HuH-7.5 (cell line): Measurements from ENCODE around the gene MRPS23.

Source experiments
- DNase-seq: peaks from one replicate; pipeline ENCODE4 v3.0.0; 2011; ENCODE audit warnings: low spot score

MRPS23 gene

DNA sequence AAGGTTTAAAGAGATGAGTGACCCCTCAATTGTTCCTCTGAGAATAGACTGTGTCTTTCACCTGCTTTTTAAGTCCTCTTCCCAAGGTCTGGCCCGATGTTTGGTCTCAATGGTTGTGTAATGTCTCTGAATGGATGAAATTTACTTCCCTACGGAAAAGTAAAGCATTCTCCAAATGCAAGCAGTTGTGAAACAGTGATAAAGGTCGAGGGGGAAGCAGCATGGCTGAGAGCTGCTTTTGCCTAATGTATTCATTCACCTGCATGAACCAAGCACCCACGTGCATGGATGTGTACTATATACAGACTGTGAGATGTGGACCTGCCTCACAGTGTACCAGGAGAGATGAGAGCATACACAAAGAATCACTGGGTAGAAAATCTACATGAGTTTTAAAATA is 11.4 kb downstream of the MRPS23 start:
- no peak for DNase-seq

DNA sequence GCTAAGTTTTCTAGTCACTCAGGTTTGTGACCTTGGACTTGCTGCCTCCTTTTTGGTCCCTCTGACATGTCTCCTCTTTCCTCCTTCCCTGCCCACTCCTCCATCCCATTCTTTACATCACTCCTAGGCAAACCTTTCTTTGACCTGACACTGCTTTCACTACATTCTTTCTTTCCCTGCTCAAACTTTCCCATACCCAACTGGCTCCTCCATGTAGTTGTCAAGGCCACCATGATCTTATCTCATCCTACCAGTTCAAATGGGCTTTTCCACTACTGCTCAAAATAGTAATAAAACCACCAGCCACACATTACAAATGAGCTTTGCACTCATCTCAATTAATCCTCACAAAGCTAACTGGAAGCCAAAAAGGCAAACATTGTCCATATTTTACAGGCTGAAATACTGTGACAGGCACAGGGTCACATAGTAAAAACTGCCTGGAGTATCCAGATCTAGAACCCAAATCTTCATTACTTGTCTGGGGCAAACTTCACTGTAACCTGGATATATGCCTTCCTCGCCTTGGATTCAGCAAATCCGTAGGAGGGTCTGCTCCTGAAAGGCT is 14.4 kb downstream of the MRPS23 start:
- DNase-seq, result no peak

DNA sequence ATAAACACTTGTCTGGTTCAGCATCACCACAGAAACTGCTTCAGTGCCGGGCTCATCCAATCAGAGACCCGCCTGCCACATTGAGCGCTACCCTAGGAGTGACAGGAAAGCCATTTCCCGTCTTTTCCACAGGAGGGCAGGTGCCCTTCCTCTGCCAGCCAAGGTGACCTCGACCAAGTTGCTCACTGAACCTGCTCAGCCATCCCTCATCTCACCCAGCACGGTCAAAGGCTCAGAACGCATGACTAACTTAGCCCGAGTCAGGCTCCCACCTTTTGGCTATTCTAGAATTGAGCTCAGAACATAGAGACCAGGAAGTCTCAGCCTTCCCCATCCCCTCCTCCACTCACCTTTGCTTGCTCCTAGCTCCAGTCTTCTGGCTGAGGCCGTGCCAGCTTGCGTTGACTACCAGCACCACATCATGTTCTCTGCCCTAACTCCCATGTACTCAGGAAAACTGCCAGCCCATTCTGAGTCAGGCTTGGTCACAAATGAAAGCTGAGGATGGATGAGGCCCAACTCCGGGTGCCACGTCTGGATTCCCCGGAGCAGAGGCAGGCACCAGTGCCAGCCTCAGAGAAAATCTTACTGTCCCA is 15.6 kb downstream of the MRPS23 start:
- DNase-seq, result no peak

- peak; percentile 46 for DNase-seq
Observed at GRCh38 chr17:57833179-57833939, 16.5 kb downstream of the MRPS23 start.

DNA sequence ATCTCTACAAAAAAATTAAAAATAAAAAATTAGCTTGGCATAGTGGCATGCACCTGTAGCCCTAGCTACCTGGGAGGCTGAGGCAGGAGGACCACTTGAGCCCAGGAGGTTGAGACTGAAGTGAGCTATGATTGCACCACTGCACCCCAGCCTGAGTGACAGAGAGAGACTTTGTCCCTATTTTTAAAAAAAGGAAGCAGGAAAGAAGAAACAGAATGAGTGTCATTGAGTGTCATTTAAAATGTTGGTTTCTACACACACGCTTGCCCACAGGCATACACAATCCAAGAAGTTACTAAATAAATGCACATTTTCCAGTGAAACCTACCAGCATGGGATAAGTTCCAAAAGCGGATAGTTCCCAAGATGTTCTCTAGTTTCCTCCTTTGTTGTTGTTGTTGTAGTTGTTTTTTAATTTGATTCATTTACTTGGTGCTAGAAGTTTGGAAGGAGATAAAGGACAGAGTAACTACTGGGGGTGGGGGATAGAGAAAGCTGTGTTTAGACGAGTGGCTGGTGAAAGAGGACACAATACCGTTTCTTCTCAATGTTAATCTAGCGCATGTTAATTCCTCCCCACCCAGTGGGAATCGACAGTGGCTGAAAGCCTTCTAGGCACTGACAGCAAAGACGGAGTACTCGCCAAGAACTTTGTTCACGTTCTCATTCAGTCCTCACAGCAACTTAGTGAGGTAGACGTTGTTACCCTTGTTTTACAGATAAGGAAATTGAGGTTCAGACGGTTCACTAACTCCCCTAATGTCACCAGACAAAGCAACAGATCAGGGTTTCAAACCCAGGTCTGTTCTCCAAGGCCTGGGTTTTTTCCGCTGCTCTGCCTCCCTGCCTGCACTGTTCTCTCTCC is 17.3 kb downstream of the MRPS23 start:
- DNase-seq, result no peak

DNA sequence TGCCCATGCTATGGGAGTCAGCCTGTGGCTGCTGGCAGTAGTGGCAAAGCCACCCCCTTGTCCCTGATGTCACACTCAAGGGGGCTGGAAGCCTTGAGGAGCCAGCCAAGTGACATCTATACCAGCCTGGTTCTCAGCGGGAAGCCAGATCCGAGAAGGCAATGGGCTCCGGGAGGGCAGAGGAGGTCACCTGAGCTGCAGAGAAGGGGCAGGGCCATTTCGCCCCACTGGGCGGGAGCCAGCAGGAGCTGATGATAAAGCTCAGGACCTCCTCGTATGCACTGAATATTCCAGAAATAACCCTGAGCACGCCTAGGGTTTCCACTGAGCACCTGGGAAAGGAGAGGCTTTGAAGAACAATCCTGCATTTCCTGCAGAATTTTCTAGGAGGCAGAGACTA is 19.0 kb downstream of the MRPS23 start:
- no peak for DNase-seq

GRCh38 chr17:57823469-57824401 is 26.1 kb downstream of the MRPS23 start:
- no peak for DNase-seq

- no peak for DNase-seq
Observed at GRCh38 chr17:57819867-57820266, 30.0 kb downstream of the MRPS23 start.

- DNase-seq, result no peak
Observed at GRCh38 chr17:57819285-57819684, 30.6 kb downstream of the MRPS23 start.

GRCh38 chr17:57818066-57818465 is 31.8 kb downstream of the MRPS23 start:
- DNase-seq, result no peak

DNA sequence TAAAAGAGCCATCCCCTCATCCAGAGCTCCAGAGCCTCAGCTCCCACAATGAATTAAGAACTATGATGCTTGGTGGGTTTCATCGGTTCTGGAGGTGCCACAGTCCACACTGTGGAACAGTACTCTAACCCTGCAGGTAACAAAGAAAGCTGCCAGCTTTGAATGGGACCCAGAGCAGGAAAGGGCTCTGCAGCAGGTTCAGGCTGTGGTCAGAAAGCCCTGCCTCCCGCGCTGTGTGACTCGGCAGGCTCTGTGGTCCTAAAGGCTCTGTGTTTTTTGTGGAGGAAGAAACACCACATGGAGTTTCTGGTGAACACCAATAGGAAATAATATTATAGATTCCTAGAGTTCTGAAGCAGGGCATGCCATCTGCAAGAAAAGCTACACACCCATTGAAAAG is 32.5 kb downstream of the MRPS23 start:
- no peak for DNase-seq

DNA sequence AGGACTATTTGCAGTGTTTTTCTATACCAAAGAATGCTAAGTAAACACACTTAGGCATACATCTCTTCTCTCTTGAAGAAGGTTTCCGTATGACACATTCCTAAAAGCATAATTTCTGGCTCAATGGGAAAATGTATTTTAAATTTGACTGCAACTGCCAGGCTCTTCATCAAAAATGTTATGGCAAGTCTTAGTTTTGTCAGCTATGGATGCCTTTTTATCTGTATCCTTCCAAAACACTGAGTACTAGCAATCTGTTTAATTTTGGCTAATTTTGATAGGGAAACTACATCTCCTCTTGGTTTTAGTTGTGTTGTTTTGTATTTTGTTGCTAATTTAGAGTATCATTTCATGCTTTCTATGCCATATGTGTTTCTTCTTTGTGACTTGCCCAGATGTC is 35.4 kb downstream of the MRPS23 start:
- DNase-seq, result no peak

DNA sequence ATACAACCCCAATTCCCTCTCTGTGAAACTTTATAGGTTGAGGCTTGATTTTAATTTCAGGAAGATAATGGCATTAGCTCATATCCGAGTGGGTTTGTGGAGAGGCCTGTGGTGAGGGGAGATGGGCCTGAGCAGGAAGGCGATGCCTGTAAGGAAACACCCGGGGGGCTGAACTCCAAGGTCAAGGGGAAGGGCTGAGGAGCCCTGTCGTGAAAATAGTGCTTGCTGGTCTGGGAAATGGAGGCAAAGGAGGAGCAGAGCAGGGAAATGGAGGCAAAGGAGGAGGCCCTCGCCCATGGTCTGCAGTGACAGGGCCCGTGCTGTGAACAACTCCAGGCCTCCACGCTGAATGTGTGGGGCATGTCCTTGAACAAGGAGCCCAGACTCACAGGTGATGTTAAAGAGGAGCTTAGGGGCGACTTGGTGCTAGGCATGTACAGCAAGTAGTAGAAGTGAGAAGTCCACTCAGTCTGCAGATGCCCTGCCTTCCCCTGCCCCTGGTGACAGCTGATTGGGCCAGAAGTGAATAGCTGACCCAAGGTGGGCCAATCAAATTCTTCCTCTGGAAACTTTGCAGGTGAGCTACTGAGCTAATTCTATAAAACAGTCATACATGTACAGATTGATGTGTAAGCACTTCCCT is 38.1 kb downstream of the MRPS23 start:
- no peak for DNase-seq

DNA sequence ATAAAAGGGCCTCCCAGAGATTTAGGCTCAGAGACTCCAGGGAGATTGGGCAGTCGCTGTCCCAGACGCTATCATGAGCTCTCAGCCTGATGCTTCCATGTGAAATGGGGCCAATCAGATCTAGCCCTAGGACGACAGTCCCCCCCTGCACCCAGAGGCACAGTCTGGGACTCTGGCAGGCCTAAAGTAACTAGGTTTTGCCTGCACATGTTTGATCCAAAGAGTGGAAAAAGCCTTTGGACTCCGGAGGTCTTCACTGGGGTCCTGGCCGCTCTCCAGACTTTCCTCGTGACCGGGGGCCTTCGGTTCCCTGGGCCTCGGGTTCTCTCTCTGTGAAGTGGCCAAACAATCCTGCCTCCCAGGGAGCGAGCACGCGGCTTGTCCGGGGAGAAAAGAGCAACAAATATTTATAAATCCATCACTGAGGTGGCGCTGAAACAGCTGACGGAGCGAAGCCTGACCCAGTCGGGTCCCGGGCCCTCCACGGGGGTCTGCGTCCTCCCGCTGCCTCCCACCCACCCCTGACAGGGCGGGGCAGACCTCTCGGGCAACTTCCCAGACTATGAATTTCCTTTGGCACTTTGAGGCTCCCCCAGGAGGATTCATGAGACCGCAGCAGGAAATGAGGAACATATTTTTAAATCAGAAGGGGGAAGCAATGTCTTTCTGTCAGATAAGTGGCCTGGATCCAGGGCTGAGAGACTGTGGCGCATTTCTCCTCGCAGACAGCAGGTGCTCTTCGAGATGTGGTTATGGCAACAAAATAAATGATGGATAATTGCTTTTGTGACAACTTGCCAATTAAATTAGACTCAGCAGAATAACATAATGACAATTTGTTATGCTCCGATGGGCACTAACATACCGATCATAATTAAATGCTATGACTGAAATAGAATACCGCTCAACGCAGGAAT is 38.9 kb downstream of the MRPS23 start:
- DNase-seq, result no peak

- DNase-seq, result no peak
Observed at GRCh38 chr17:57809879-57810278, 40.0 kb downstream of the MRPS23 start.

- no peak for DNase-seq
Observed at GRCh38 chr17:57808882-57809281, 41.0 kb downstream of the MRPS23 start.

- DNase-seq, result no peak
Observed at GRCh38 chr17:57806167-57806830, 43.5 kb downstream of the MRPS23 start.

GRCh38 chr17:57803021-57803420 is 46.8 kb downstream of the MRPS23 start:
- DNase-seq, result no peak

- no peak for DNase-seq
Observed at GRCh38 chr17:57801044-57801711, 48.7 kb downstream of the MRPS23 start.
